Activated naive CD4-positive, alpha-beta T cell treated with anti-CD3 and anti-CD28 coated beads for 36 hours (primary cell): ENCODE results near the gene CEP290. TPM values are rescaled to one million over a fixed set of nuclear protein-coding genes. Genes with fewer than 3 reads are reported as not detected.
A peak's percentile ranks its signal among the peaks of the same experiment; 100 is the strongest.
"Not testable (repeated sequence)": the region's sequence is repeated elsewhere in the genome, so short reads cannot be mapped to it uniquely, and the experiment has no call there.

ENCODE experiments used
- CTCF ChIA-PET: fragments of 350-600 bp; sonication (Branson Sonifier 250); formaldehyde crosslinking; loops from one replicate; lab custom pipeline; 2021; ENCODE audit warnings: antibody characterized with exemption; lab: Charles Lee
- DNase-seq: peaks from one replicate; pipeline ENCODE4 v3.0.0-alpha.2; 2020
- H3K27ac Mint-ChIP-seq: one replicate; pipeline ENCODE4 v1.8.0; 2021; ENCODE audit warnings: mild to moderate bottlenecking, mixed read lengths
- H3K27me3 Mint-ChIP-seq: one replicate; pipeline ENCODE4 v1.8.0; 2021; ENCODE audit warnings: low read depth, mixed read lengths
- H3K36me3 Mint-ChIP-seq: one replicate; pipeline ENCODE4 v1.8.0; 2021; ENCODE audit warnings: low read depth, mixed read lengths
- H3K4me1 Mint-ChIP-seq: one replicate; pipeline ENCODE4 v1.8.0; 2021; ENCODE audit warnings: low read depth, mixed read lengths
- H3K4me3 Mint-ChIP-seq: one replicate; pipeline ENCODE4 v1.8.0; 2021; ENCODE audit warnings: mild to moderate bottlenecking, moderate library complexity, mixed read lengths
- H3K9me3 Mint-ChIP-seq: one replicate; pipeline ENCODE4 v1.8.0; 2021; ENCODE audit warnings: mixed read lengths
- intact Hi-C: fragments of 100-400 bp; cut with micrococcal nuclease; formaldehyde crosslinking; loops from one replicate; pipeline ENCODE4 v1.15.1; 2023
- total RNA-seq, 2 experiments: library from RNA; stranded (reverse); gene quantifications; one replicate each; pipeline ENCODE4 v1.2.3, GENCODE V29; 2021

CEP290 gene
- total RNA-seq, 2 experiments from 2014 or later = 12.7 to 13.6 TPM

GRCh38 chr12:88166179-88166578, 24.3 kb upstream of the CEP290 start:
- Mint-ChIP-seq H3K9me3 (no peaks in the 10 kb centered on the region), H3K27ac (no peak overlapping the region), H3K4me1 (no peaks in the 10 kb centered on the region), H3K27me3 (no peaks in the 10 kb centered on the region), H3K36me3 (peaks cover 44% of the 10 kb centered on the region), H3K4me3 (no peak overlapping the region)
- intact Hi-C loops = no loop called here
- DNase-seq = no peak
- CTCF ChIA-PET = no interaction called here

GRCh38 chr12:88163371-88163770, 21.5 kb upstream of the CEP290 start:
- H3K27me3 Mint-ChIP-seq = no peaks in the 10 kb centered on the region
- no peaks in the 10 kb centered on the region for H3K9me3 Mint-ChIP-seq
- no peaks in the 10 kb centered on the region for H3K4me1 Mint-ChIP-seq
- no peak for DNase-seq
- no peak overlapping the region for H3K27ac Mint-ChIP-seq
- CTCF ChIA-PET = no interaction called here
- peaks cover 27% of the 10 kb centered on the region for H3K36me3 Mint-ChIP-seq
- no peak overlapping the region for H3K4me3 Mint-ChIP-seq
- intact Hi-C loops = no loop called here

- CTCF ChIA-PET = no interaction called here
- no peak overlapping the region for H3K4me3 Mint-ChIP-seq
- H3K27ac Mint-ChIP-seq = no peak overlapping the region
- intact Hi-C loops = no loop called here
- H3K27me3 Mint-ChIP-seq = no peaks in the 10 kb centered on the region
- no peak for DNase-seq
- H3K4me1 Mint-ChIP-seq = peaks cover 16% of the 10 kb centered on the region
- H3K36me3 Mint-ChIP-seq = peaks cover 5% of the 10 kb centered on the region
- H3K9me3 Mint-ChIP-seq = no peaks in the 10 kb centered on the region
Measured at GRCh38 chr12:88156075-88156654, 14.3 kb upstream of the CEP290 start.

- Mint-ChIP-seq H3K4me1 (peaks cover 24% of the 10 kb centered on the region), H3K27me3 (no peaks in the 10 kb centered on the region), H3K27ac (no peak overlapping the region), H3K4me3 (no peak overlapping the region), H3K9me3 (no peaks in the 10 kb centered on the region), H3K36me3 (peaks cover 10% of the 10 kb centered on the region)
- intact Hi-C loops = loop anchor here (1.0 to 5.0 kb wide), 2 partner anchors 239 to 838 kb away; no protein-coding TSS in a partner anchor
- DNase-seq = no peak
- CTCF ChIA-PET = interaction anchor here (0.8 to 1.7 kb wide), 2 partner anchors 8 to 32 kb away, joined by 3 read pairs; no protein-coding TSS in a partner anchor
Measured at GRCh38 chr12:88153959-88154358, 12.1 kb upstream of the CEP290 start.

- H3K4me3 Mint-ChIP-seq = no peak overlapping the region
- no peak for DNase-seq
- CTCF ChIA-PET = no interaction called here
- intact Hi-C loops = loop anchor here (5.0 kb wide), 1 partner anchor 842 kb away; no protein-coding TSS in a partner anchor
- no peaks in the 10 kb centered on the region for H3K9me3 Mint-ChIP-seq
- peaks cover 10% of the 10 kb centered on the region for H3K36me3 Mint-ChIP-seq
- no peaks in the 10 kb centered on the region for H3K27me3 Mint-ChIP-seq
- H3K27ac Mint-ChIP-seq = no peak overlapping the region
- peaks cover 44% of the 10 kb centered on the region for H3K4me1 Mint-ChIP-seq
Measured at GRCh38 chr12:88150063-88150462, 8.2 kb upstream of the CEP290 start.

- intact Hi-C loops = loop anchor here (10.0 kb wide), 1 partner anchor 1319 kb away; no protein-coding TSS in a partner anchor
- H3K4me3 Mint-ChIP-seq = no peak overlapping the region
- H3K36me3 Mint-ChIP-seq = peaks cover 10% of the 10 kb centered on the region
- peaks cover 48% of the 10 kb centered on the region for H3K4me1 Mint-ChIP-seq
- CTCF ChIA-PET = interaction anchor here (1.1 kb wide), 1 partner anchor 8 kb away, joined by 3 read pairs; no protein-coding TSS in a partner anchor
- no peak for DNase-seq
- H3K9me3 Mint-ChIP-seq = no peaks in the 10 kb centered on the region
- no peak overlapping the region for H3K27ac Mint-ChIP-seq
- no peaks in the 10 kb centered on the region for H3K27me3 Mint-ChIP-seq
Measured at GRCh38 chr12:88145567-88146505, 3.9 kb upstream of the CEP290 start.

GRCh38 chr12:88144546-88145468, 2.9 kb upstream of the CEP290 start:
- no peaks in the 10 kb centered on the region for H3K27me3 Mint-ChIP-seq
- H3K36me3 Mint-ChIP-seq = peaks cover 11% of the 10 kb centered on the region
- CTCF ChIA-PET = no interaction called here
- intact Hi-C loops = loop anchor here (5.0 to 10.0 kb wide), 4 partner anchors 1082 to 1612 kb away; no protein-coding TSS in a partner anchor
- H3K4me3 Mint-ChIP-seq = no peak overlapping the region
- no peak for DNase-seq
- H3K4me1 Mint-ChIP-seq = peaks cover 47% of the 10 kb centered on the region
- no peaks in the 10 kb centered on the region for H3K9me3 Mint-ChIP-seq
- H3K27ac Mint-ChIP-seq = no peak overlapping the region

- Mint-ChIP-seq H3K4me1 (peaks cover 45% of the 10 kb centered on the region), H3K9me3 (no peaks in the 10 kb centered on the region), H3K4me3 (no peak overlapping the region), H3K27me3 (no peaks in the 10 kb centered on the region), H3K36me3 (peaks cover 9% of the 10 kb centered on the region), H3K27ac (no peak overlapping the region)
- CTCF ChIA-PET = no interaction called here
- intact Hi-C loops = loop anchor here (5.0 to 10.0 kb wide), 4 partner anchors 1083 to 1613 kb away; no protein-coding TSS in a partner anchor
- DNase-seq = no peak
Measured at GRCh38 chr12:88144037-88144436, 2.1 kb upstream of the CEP290 start.

GRCh38 chr12:88142610-88142991, 713 bp upstream of the CEP290 start:
- CTCF ChIA-PET = no interaction called here
- Mint-ChIP-seq H3K27ac (peak overlapping the region; percentile 90), H3K4me3 (peak overlapping the region; percentile 91), H3K36me3 (peaks cover 19% of the 10 kb centered on the region), H3K27me3 (no peaks in the 10 kb centered on the region), H3K4me1 (peaks cover 38% of the 10 kb centered on the region), H3K9me3 (no peaks in the 10 kb centered on the region)
- intact Hi-C loops = loop anchor here (1.0 to 10.0 kb wide), 13 partner anchors 93 to 1615 kb away; partner anchors contain the start of genes DUSP6 and POC1B
- peak; percentile 37 for DNase-seq

- H3K27me3 Mint-ChIP-seq = no peaks in the 10 kb centered on the region
- intact Hi-C loops = loop anchor here (5.0 to 10.0 kb wide), 4 partner anchors 1086 to 1616 kb away; no protein-coding TSS in a partner anchor
- no peaks in the 10 kb centered on the region for H3K9me3 Mint-ChIP-seq
- H3K4me1 Mint-ChIP-seq = peaks cover 40% of the 10 kb centered on the region
- peaks cover 23% of the 10 kb centered on the region for H3K36me3 Mint-ChIP-seq
- CTCF ChIA-PET = no interaction called here
- peak overlapping the region; percentile 91 for H3K4me3 Mint-ChIP-seq
- no peak for DNase-seq
- H3K27ac Mint-ChIP-seq = peak overlapping the region; percentile 90
Measured at GRCh38 chr12:88141425-88141773, 489 bp downstream of the CEP290 start.

- CTCF ChIA-PET = interaction anchor here (0.7 kb wide), 1 partner anchor 483 kb away, joined by 5 read pairs; no protein-coding TSS in a partner anchor
- not testable (repeated sequence) for H3K4me3 Mint-ChIP-seq, DNase-seq, H3K27ac Mint-ChIP-seq, H3K9me3 Mint-ChIP-seq, H3K27me3 Mint-ChIP-seq
- Mint-ChIP-seq H3K36me3 (peaks cover 26% of the 10 kb centered on the region), H3K4me1 (peaks cover 26% of the 10 kb centered on the region)
- intact Hi-C loops = loop anchor here (5.0 to 10.0 kb wide), 4 partner anchors 1088 to 1618 kb away; no protein-coding TSS in a partner anchor
Measured at GRCh38 chr12:88139711-88140110, 2.2 kb downstream of the CEP290 start.
